T-helper 1 cell treated with Interleukin-12 subunit alpha and Interleukin-12 subunit beta and Interleukin-4 antibody, amounts not matched to agents 30 ng/mL and 1 ng/mL, for 36 hours (primary cell): Measurements from ENCODE around the gene ZNF77. TPM values are rescaled to one million over a fixed set of nuclear protein-coding genes. Genes with fewer than 3 reads are reported as not detected.
"Not testable (repeated sequence)": the region's sequence is repeated elsewhere in the genome, so short reads cannot be mapped to it uniquely, and the experiment has no call there.

ENCODE experiments used
- intact Hi-C: fragments of 100-400 bp; cut with micrococcal nuclease; formaldehyde crosslinking; loops from one replicate; pipeline ENCODE4 v1.15.1; 2024
- total RNA-seq: library from RNA; stranded (reverse); gene quantifications from 2 replicates; pipeline ENCODE4 v1.2.3, GENCODE V29; 2022

The ZNF77 gene
- total RNA-seq, 1 donor from 2014 or later, result 3.0 TPM

DNA sequence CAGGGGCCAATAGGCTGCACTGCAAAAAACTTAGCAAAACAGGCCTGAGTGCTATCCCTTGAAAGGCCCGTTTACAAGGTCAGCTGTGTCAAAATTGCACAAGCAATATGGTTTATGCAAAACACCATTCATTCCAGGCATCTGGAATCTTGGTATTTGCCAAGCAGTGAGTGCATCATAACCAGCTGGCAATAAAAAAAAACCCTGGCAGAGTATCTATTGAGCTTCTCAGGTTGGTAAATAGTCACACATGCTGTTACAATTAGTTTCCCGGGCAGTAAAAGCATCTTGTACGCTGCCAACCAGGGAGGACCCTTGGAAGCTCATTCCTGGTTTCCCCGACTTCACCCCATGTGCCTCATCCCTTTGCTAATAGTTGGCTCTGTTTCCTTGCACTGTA lies 21.3 kb downstream of the ZNF77 start:
- intact Hi-C loops, result no loop called here

GRCh38 chr19:2922987-2923386 lies 21.8 kb downstream of the ZNF77 start:
- intact Hi-C loops, result no loop called here

GRCh38 chr19:2917275-2918184 lies 27.2 kb downstream of the ZNF77 start:
- intact Hi-C loops, result no loop called here

DNA sequence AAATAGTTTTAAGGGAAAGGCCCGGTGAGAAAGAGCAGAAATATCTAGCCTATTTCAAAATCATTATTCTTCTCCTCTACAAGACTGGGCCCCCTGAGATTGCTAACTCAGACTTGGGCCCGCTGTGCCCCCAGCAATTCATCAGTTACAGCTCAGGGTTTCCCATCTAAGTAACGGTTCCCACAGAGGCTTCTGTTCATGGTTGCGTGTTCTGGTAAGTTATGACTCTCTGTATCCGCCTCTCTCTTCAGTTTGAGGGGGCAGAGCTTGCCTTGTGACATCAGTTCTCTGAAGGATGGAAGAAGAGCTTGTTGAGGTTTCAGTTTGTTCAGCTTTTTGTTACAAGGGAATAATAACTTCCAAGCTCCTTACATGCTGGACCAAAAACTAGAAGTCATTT lies 32.5 kb downstream of the ZNF77 start:
- intact Hi-C loops, result no loop called here

- intact Hi-C loops, result no loop called here
These were observed 38.1 kb downstream of the ZNF77 start for GRCh38 chr19:2906631-2907195.

- intact Hi-C loops, result no loop called here
These were observed 38.8 kb downstream of the ZNF77 start for GRCh38 chr19:2905918-2906519.

DNA sequence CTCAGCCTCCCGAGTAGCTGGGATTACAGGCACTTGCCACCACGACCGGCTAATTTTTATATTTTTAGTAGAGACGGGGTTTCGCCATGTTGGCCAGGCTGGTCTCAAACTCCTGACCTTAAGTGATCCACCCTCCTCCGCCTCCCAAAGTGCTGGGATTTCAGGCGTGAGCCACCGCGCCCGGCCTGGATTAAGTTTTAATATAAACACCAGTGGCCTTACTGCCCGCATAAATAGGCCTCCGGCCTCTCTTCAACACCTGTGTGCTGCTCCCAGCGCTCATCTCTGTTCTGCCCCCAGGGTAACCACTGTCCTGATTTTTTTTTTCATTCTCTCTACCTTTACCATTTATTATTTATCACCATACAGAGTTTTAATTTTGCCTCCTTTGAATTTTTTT lies 41.4 kb downstream of the ZNF77 start:
- intact Hi-C loops, result not testable (repeated sequence)

GRCh38 chr19:2902590-2903218 lies 42.1 kb downstream of the ZNF77 start:
- intact Hi-C loops, result no loop called here

DNA sequence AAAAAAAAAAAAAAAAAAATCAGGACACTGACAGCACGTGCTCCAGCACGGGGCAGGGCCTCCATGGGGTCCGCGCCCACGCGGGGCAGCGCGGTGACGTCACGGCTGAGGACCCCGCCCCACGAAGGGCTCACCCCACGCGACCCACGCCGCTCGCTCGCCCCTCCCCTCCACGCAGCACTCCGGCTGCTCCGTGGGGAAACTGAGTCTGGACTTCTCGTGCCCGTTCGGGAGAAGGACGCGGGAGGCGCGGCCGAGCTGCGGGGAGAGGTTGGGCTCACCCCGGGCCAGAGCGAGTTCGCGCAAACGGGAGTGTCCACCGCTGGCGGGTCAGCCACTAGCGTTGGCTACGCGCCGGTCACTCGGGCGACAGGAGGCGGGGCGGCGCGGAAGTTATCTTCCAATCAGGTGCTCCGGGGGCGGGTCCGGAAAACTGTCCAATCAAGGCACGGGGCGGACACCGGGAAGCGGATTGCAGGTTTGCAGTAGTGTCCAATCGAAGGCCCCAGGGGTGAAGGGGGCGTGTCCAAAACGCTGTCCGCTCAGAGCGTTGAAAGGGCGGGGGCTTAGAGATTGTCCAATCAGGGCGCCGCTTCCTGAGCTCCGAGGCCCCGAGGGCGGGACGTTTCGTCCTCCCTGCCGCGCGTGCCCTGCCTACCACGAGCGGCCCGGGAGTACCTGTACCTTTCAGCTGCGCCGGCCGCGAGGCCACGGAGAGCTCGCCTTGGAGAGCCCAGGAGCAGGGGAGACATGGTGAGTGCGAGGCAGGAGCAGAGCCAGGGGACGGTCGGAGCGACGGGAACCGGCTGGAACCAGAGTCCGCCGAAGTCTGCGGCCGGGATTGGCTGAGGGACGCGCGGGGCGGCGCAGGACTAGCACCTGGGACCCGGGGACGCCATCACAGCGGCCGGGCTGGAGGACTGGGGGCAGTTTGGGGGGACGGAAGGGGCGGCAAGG lies 44.2 kb downstream of the ZNF77 start, which contains the start of gene ZNF57:
Gene ZNF57 (plus strand): TSS at position 633 of the 957 bp plus-strand sequence. CDS start 118 bp downstream, at position 751.
- intact Hi-C loops, result loop anchor here (1.0 kb wide), 5 partner anchors 45 to 81 kb away; partner anchors contain the start of genes TLE6, ZNF554 and ZNF555

GRCh38 chr19:2896694-2897093 lies 48.1 kb downstream of the ZNF77 start:
- intact Hi-C loops, result no loop called here

- intact Hi-C loops, result not testable (repeated sequence)
These were observed 54.2 kb downstream of the ZNF77 start for GRCh38 chr19:2890531-2890930.

GRCh38 chr19:2888731-2889224 lies 56.0 kb downstream of the ZNF77 start:
- intact Hi-C loops, result no loop called here

GRCh38 chr19:2887391-2887914 lies 57.3 kb downstream of the ZNF77 start:
- intact Hi-C loops, result no loop called here

DNA sequence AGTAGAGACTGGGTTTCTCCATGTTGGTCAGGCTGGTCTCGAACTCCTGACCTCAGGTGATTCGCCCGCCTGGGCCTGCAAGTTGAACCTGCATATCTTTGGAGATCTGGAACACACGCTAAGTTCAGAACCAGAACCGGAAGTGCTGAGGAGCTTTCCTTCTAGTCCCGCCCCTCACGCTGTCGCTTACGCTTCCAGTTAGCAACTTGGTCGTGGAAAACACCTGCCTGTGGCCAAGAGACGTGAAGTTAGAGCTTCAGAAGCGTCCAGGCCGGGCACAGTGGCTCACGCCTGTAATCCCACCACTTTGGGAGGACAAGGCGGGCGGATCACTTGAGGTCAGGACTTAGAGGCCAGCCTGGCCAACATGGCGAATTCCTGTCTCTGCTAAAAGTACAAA lies 59.0 kb downstream of the ZNF77 start:
- intact Hi-C loops, result no loop called here

- intact Hi-C loops, result no loop called here
These were observed 60.9 kb downstream of the ZNF77 start for GRCh38 chr19:2883686-2884439.
